H1 (cell line): ENCODE results near the gene NTN4. TPM values are rescaled to one million over a fixed set of nuclear protein-coding genes. Genes with fewer than 3 reads are reported as not detected.

Source experiments
- BRCA1 ChIP-seq: IDR thresholded peaks from 2 replicates; pipeline ENCODE4 v1.6.1; 2012; ENCODE audit warnings: low read depth, low read length, improper control_type of control experiment
- CBX8 ChIP-seq: fragments of 300-800, 300-1000 bp; sonication (generic); IDR thresholded peaks from 2 replicates; pipeline ENCODE4 v1.7.1; 2016; ENCODE audit warnings: low read depth, low read length, borderline replicate concordance
- KDM4A ChIP-seq: IDR thresholded peaks from one replicate; pipeline ENCODE4 v1.7.1; 2012; ENCODE audit warnings: low read depth, mild to moderate bottlenecking, moderate library complexity, low read length, inconsistent platforms; ENCODE audit not compliant: severe bottlenecking
- NRF1 ChIP-seq: IDR thresholded peaks from 2 replicates; pipeline ENCODE4 v1.6.1; 2011; ENCODE audit warnings: mild to moderate bottlenecking, low read depth, low read length, improper control_type of control experiment
- SIX5 ChIP-seq: IDR thresholded peaks from 2 replicates; pipeline ENCODE4 v1.6.1; 2011; ENCODE audit warnings: mild to moderate bottlenecking, low read depth, low read length
- SP1 ChIP-seq: IDR thresholded peaks from 2 replicates; pipeline ENCODE4 v1.6.1; 2011; ENCODE audit warnings: low read depth, low read length
- SUZ12 ChIP-seq: fragments of 200-600 bp; sonication (generic); IDR thresholded peaks from 2 replicates; pipeline ENCODE4 v1.6.1; 2012; ENCODE audit warnings: mild to moderate bottlenecking, inconsistent platforms, low read length, moderate library complexity, mixed read lengths
- TCF12 ChIP-seq: IDR thresholded peaks from 2 replicates; pipeline ENCODE4 v1.6.1; 2011; ENCODE audit warnings: low read depth, mild to moderate bottlenecking, low read length
- ZNF274 ChIP-seq: IDR thresholded peaks from 2 replicates; pipeline ENCODE4 v1.7.0; 2012; ENCODE audit warnings: low read length, borderline replicate concordance; ENCODE audit errors: extremely low read depth
- polyA plus RNA-seq, 7 experiments: library from polyadenylated mRNA; depleted of rRNA in 3 of 7; stranded (reverse) in 5 of 7; unstranded in 2 of 7; fragments of >200 nt in 5 of 7; fragments of 200-250 nt in 2 of 7; gene quantifications; 1 replicate in 5 of 7; 2 replicates in 1 of 7; 4 replicates in 1 of 7; pipeline versions ENCODE4 v1.2.1 to v1.2.3, GENCODE V29; 2011 to 2013; ENCODE audit warnings: missing spikeins in 2 of 7, mixed read lengths in 2 of 7
- total RNA-seq: library from RNA; stranded (reverse); fragmentation: NEBNext Ultra II Directional; extraction: Animal tissue kit (Norgen Biotek cat#: 25700); gene quantifications from 2 replicates; pipeline ENCODE4 v1.2.1, GENCODE V29; 2021
- TF ChIP-seq, protein P1 (sequence below): fragments of 300-600 bp; sonication (generic); IDR thresholded peaks from 2 replicates; pipeline ENCODE4 v1.7.1; 2012; ENCODE audit warnings: low read length, moderate library complexity, mild to moderate bottlenecking, inconsistent platforms; ENCODE audit not compliant: insufficient replicate concordance

The NTN4 gene
- total and polyA plus RNA-seq, 2 of the 8 experiments (the other 6 are each of a cell fraction or from before 2014, with no cell fraction given): 0.74 to 1.3 TPM

DNA sequence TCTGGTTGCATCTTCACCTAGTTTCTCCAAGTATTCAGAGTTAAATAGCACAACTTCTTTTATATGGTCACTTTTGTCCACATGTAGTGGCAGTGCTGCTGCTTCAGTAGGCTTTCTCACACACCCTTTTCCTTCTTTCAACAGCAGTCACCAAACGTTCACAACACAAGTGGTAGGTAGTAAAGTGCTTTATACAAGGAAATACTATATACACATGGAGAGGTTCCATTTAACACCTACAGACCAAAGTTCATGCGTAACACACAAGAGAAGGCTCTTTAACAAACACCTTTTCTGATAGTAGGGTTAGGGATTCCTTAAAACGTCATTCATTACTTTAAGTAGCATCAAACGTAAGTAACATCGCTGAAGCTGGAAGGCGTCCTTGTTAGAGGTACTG, 132.2 kb downstream of the NTN4 start (continued):
- TF ChIP-seq, protein P1, sequence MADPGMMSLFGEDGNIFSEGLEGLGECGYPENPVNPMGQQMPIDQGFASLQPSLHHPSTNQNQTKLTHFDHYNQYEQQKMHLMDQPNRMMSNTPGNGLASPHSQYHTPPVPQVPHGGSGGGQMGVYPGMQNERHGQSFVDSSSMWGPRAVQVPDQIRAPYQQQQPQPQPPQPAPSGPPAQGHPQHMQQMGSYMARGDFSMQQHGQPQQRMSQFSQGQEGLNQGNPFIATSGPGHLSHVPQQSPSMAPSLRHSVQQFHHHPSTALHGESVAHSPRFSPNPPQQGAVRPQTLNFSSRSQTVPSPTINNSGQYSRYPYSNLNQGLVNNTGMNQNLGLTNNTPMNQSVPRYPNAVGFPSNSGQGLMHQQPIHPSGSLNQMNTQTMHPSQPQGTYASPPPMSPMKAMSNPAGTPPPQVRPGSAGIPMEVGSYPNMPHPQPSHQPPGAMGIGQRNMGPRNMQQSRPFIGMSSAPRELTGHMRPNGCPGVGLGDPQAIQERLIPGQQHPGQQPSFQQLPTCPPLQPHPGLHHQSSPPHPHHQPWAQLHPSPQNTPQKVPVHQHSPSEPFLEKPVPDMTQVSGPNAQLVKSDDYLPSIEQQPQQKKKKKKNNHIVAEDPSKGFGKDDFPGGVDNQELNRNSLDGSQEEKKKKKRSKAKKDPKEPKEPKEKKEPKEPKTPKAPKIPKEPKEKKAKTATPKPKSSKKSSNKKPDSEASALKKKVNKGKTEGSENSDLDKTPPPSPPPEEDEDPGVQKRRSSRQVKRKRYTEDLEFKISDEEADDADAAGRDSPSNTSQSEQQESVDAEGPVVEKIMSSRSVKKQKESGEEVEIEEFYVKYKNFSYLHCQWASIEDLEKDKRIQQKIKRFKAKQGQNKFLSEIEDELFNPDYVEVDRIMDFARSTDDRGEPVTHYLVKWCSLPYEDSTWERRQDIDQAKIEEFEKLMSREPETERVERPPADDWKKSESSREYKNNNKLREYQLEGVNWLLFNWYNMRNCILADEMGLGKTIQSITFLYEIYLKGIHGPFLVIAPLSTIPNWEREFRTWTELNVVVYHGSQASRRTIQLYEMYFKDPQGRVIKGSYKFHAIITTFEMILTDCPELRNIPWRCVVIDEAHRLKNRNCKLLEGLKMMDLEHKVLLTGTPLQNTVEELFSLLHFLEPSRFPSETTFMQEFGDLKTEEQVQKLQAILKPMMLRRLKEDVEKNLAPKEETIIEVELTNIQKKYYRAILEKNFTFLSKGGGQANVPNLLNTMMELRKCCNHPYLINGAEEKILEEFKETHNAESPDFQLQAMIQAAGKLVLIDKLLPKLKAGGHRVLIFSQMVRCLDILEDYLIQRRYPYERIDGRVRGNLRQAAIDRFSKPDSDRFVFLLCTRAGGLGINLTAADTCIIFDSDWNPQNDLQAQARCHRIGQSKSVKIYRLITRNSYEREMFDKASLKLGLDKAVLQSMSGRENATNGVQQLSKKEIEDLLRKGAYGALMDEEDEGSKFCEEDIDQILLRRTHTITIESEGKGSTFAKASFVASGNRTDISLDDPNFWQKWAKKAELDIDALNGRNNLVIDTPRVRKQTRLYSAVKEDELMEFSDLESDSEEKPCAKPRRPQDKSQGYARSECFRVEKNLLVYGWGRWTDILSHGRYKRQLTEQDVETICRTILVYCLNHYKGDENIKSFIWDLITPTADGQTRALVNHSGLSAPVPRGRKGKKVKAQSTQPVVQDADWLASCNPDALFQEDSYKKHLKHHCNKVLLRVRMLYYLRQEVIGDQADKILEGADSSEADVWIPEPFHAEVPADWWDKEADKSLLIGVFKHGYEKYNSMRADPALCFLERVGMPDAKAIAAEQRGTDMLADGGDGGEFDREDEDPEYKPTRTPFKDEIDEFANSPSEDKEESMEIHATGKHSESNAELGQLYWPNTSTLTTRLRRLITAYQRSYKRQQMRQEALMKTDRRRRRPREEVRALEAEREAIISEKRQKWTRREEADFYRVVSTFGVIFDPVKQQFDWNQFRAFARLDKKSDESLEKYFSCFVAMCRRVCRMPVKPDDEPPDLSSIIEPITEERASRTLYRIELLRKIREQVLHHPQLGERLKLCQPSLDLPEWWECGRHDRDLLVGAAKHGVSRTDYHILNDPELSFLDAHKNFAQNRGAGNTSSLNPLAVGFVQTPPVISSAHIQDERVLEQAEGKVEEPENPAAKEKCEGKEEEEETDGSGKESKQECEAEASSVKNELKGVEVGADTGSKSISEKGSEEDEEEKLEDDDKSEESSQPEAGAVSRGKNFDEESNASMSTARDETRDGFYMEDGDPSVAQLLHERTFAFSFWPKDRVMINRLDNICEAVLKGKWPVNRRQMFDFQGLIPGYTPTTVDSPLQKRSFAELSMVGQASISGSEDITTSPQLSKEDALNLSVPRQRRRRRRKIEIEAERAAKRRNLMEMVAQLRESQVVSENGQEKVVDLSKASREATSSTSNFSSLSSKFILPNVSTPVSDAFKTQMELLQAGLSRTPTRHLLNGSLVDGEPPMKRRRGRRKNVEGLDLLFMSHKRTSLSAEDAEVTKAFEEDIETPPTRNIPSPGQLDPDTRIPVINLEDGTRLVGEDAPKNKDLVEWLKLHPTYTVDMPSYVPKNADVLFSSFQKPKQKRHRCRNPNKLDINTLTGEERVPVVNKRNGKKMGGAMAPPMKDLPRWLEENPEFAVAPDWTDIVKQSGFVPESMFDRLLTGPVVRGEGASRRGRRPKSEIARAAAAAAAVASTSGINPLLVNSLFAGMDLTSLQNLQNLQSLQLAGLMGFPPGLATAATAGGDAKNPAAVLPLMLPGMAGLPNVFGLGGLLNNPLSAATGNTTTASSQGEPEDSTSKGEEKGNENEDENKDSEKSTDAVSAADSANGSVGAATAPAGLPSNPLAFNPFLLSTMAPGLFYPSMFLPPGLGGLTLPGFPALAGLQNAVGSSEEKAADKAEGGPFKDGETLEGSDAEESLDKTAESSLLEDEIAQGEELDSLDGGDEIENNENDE: no peak
- no peak for TF ChIP-seq SUZ12
- TF ChIP-seq NRF1: no peak
- TF ChIP-seq TCF12: no peak
- TF ChIP-seq CBX8: no peak
- TF ChIP-seq SIX5: no peak
- TF ChIP-seq KDM4A: no peak
- TF ChIP-seq ZNF274: no peak
- no peak for TF ChIP-seq BRCA1
- TF ChIP-seq SP1: no peak
